B cell (primary cell): ENCODE data around the gene ADAMTSL4. TPM values are rescaled to one million over a fixed set of nuclear protein-coding genes. Genes with fewer than 3 reads are reported as not detected.

ENCODE experiments used
- ATAC-seq: fragments of 200-7000 bp; cut with Tn5 transposase; one replicate; pipeline ENCODE4 v1.10.0; 2021; ENCODE audit warnings: low read depth, mild to moderate bottlenecking, moderate number of reproducible peaks, moderate library complexity
- CTCF ChIA-PET: fragments of 350-600 bp; sonication (Branson Sonifier 250); formaldehyde crosslinking; loops from one replicate; lab custom pipeline; 2021; ENCODE audit warnings: antibody characterized with exemption, inconsistent platforms; lab: Charles Lee
- POLR2A ChIA-PET: fragments of 350-600 bp; sonication (Branson Sonifier 250); formaldehyde crosslinking; loops from one replicate; lab custom pipeline; 2021; ENCODE audit warnings: antibody characterized with exemption; lab: Charles Lee
- DNase-seq: peaks from one replicate; pipeline ENCODE4 v3.0.0; 2013
- H2AFZ ChIP-seq: 2 replicates; pipeline ENCODE4 v1.6.1; 2012; ENCODE audit warnings: mild to moderate bottlenecking, low read depth, low read length; ENCODE audit not compliant: insufficient read depth, poor library complexity, severe bottlenecking
- H3K27ac ChIP-seq, 2 donors: 1 replicate in 1 of 2; 2 replicates in 1 of 2; pipeline ENCODE4 v1.5.1; 2012 to 2013; ENCODE audit warnings: low read length in 2 of 2, mild to moderate bottlenecking in 2 of 2, moderate library complexity in 1 of 2
- H3K27me3 ChIP-seq, 4 experiments: fragments of 200-600 bp in 1 of 4; sonication (generic) in 1 of 4; replicated peaks in 1 of 4; 1 replicate in 2 of 4; 2 replicates in 2 of 4; pipeline versions ENCODE4 v1.6.1 to v1.7.0; 2013 to 2016; ENCODE audit warnings: low read length in 3 of 4, mild to moderate bottlenecking in 2 of 4, mixed read lengths in 1 of 4, moderate library complexity in 1 of 4; ENCODE audit not compliant: insufficient read depth in 4 of 4, control insufficient read depth in 3 of 4; ENCODE audit errors: control extremely low read depth in 1 of 4
- H3K36me3 ChIP-seq, 2 experiments: replicated peaks in 1 of 2; 1 replicate in 1 of 2; 2 replicates in 1 of 2; pipeline versions ENCODE4 v1.6.1 to v1.7.1; 2013; ENCODE audit warnings: low read length in 1 of 2; ENCODE audit not compliant: insufficient read depth in 2 of 2, control insufficient read depth in 1 of 2; ENCODE audit errors: control extremely low read depth in 1 of 2, extremely low read depth in 1 of 2
- H3K4me1 ChIP-seq, 2 donors: fragments of 200-600 bp in 1 of 2; sonication (generic) in 1 of 2; 1 replicate in 1 of 2; 2 replicates in 1 of 2; pipeline versions ENCODE4 v1.5.1 to v1.6.1; 2013 to 2017; ENCODE audit warnings: low read length in 2 of 2; ENCODE audit not compliant: control insufficient read depth in 2 of 2, insufficient read depth in 2 of 2
- H3K4me2 ChIP-seq: replicated peaks from 2 replicates; pipeline ENCODE3; 2012; ENCODE audit warnings: mild to moderate bottlenecking, low read depth, low read length; ENCODE audit not compliant: poor library complexity, severe bottlenecking
- H3K4me3 ChIP-seq, 5 experiments: fragments of 200-600 bp in 1 of 5; sonication (generic) in 1 of 5; 1 replicate in 3 of 5; 2 replicates in 2 of 5; pipeline versions ENCODE4 v1.5.1 to v1.7.0; 2011 to 2016; ENCODE audit warnings: low read length in 4 of 5, mild to moderate bottlenecking in 4 of 5, low read depth in 2 of 5, control low read depth in 1 of 5, moderate library complexity in 1 of 5; ENCODE audit not compliant: insufficient read depth in 1 of 5; ENCODE audit errors: control extremely low read depth in 1 of 5, extremely low read depth in 1 of 5
- H3K79me2 ChIP-seq: fragments of 200-600 bp; sonication (generic); one replicate; pipeline ENCODE4 v1.6.0; 2016; ENCODE audit warnings: low read length; ENCODE audit not compliant: control insufficient read depth, insufficient read depth
- H3K9ac ChIP-seq: fragments of 200-600 bp; sonication (generic); 2 replicates; pipeline ENCODE4 v1.6.1; 2017; ENCODE audit warnings: mild to moderate bottlenecking, low read length, moderate library complexity
- H3K9me3 ChIP-seq, 3 donors: one replicate each; pipeline versions ENCODE4 v1.6.1 to v1.7.1; 2013; ENCODE audit warnings: low read length in 2 of 3; ENCODE audit not compliant: control insufficient read depth in 2 of 3, insufficient read depth in 1 of 3; ENCODE audit errors: control extremely low read depth in 1 of 3
- H4K20me1 ChIP-seq: 2 replicates; pipeline ENCODE4 v1.6.0; 2012; ENCODE audit warnings: mild to moderate bottlenecking, low read length; ENCODE audit not compliant: insufficient read depth, control insufficient read depth, poor library complexity, severe bottlenecking
- H3K27ac Mint-ChIP-seq: one replicate; pipeline ENCODE4 v1.8.0; 2021; ENCODE audit warnings: mixed read lengths
- H3K27me3 Mint-ChIP-seq: one replicate; pipeline ENCODE4 v1.8.0; 2021; ENCODE audit warnings: mixed read lengths
- H3K4me1 Mint-ChIP-seq: one replicate; pipeline ENCODE4 v1.8.0; 2021; ENCODE audit warnings: mixed read lengths
- H3K4me3 Mint-ChIP-seq: one replicate; pipeline ENCODE4 v1.8.0; 2021; ENCODE audit warnings: mixed read lengths
- H3K9me3 Mint-ChIP-seq: one replicate; pipeline ENCODE4 v1.8.0; 2022; ENCODE audit warnings: mixed read lengths; ENCODE audit not compliant: insufficient read depth
- CTCF ChIP-seq: fragments of 200-600 bp; IDR thresholded peaks from one replicate; pipeline ENCODE4 v1.8.0; 2022; ENCODE audit warnings: antibody characterized with exemption, mild to moderate bottlenecking
- EZH2 ChIP-seq: IDR thresholded peaks from 2 replicates; pipeline ENCODE4 v1.6.1; 2012; ENCODE audit warnings: borderline replicate concordance, low read depth, mild to moderate bottlenecking, moderate library complexity, low read length; ENCODE audit not compliant: insufficient read depth, poor library complexity, severe bottlenecking
- WGBS: methylation state at CpG from one replicate; pipeline ENCODE4 v1.1.5; 2013; ENCODE audit warnings: missing lambda C conversion rate; ENCODE audit not compliant: insufficient coverage; 5-methylcytosine and 5-hydroxymethylcytosine counted together
- intact Hi-C: fragments of 100-400 bp; cut with micrococcal nuclease; formaldehyde crosslinking; loops from one replicate; pipeline ENCODE4 v1.10.0; 2022
- polyA plus RNA-seq: library from polyadenylated mRNA; depleted of rRNA; stranded (reverse); fragments of >200 nt; gene quantifications from 2 replicates; pipeline ENCODE4 v1.2.3, GENCODE V29; 2012
- total RNA-seq, 2 donors: library from RNA; stranded (reverse); fragments of 120-200 nt in 1 of 2; gene quantifications; 1 replicate in 1 of 2; 2 replicates in 1 of 2; pipeline versions ENCODE4 v1.2.3 to v1.2.4, GENCODE V29; 2013 to 2022

ADAMTSL4 gene
- total and polyA plus RNA-seq, 2 donors (not counting 1 experiment from before 2014, with no cell fraction given): 0.70 TPM; not detected in 1

- peak overlapping the region; percentile 94 for H3K9ac ChIP-seq
- Mint-ChIP-seq H3K27ac (peak overlapping the region; percentile 97), H3K4me3 (peak overlapping the region; percentile 99), H3K27me3 (no peaks in the 10 kb centered on the region), H3K4me1 (peaks cover 56% of the 10 kb centered on the region), H3K9me3 (no peaks in the 10 kb centered on the region)
- no peak for TF ChIP-seq CTCF
- TF ChIP-seq EZH2: no peak
- peaks cover 0 to 55% of the 10 kb centered on the region in 2 experiments for H3K36me3 ChIP-seq
- H2AFZ ChIP-seq: no peak overlapping the region
- H3K4me1 ChIP-seq: peaks cover 36 to 44% of the 10 kb centered on the region in 2 donors
- ChIA-PET POLR2A (interaction anchor here (0.9 to 11.2 kb wide), 6 partner anchors 8 to 215 kb away, joined by 3 to 371 read pairs (median 11); partner anchors contain the start of genes ENSA, RPRD2 and TARS2), CTCF (interaction anchor here (1.7 to 19.2 kb wide), 5 partner anchors 7 to 50 kb away, joined by 7 to 497 read pairs (median 20); partner anchors contain the start of gene ENSA)
- H4K20me1 ChIP-seq: peaks cover 57% of the 10 kb centered on the region
- no peaks in the 10 kb centered on the region for H3K27me3 ChIP-seq
- no peak for ATAC-seq
- under 1% methylated on average over 49 of the region's 50 CpGs for WGBS
- peak overlapping the region; percentile 86 for H3K4me2 ChIP-seq
- H3K79me2 ChIP-seq: peaks cover 75% of the 10 kb centered on the region
- H3K9me3 ChIP-seq: no peaks in the 10 kb centered on the region
- intact Hi-C loops: loop anchor here (1.0 kb wide), 4 partner anchors 16 to 51 kb away; partner anchors contain the start of gene ENSA
- peak; percentile 32 for DNase-seq
- peak overlapping the region; percentile 86 to 97 for H3K27ac ChIP-seq
- peak overlapping the region; percentile 76 to 100 (median 98) for H3K4me3 ChIP-seq
These were observed 29.3 kb downstream of the ADAMTSL4 start for GRCh38 chr1:150578272-150579109.
